GM19043 (cell line): ENCODE measurements around the gene NXNL1.

Experiments used
- ATAC-seq: cut with Tn5 transposase; IDR thresholded peaks from one replicate; pipeline ENCODE4 v1.9.1; 2021; ENCODE audit warnings: low read depth; ENCODE audit not compliant: unreplicated experiment

NXNL1 gene

DNA sequence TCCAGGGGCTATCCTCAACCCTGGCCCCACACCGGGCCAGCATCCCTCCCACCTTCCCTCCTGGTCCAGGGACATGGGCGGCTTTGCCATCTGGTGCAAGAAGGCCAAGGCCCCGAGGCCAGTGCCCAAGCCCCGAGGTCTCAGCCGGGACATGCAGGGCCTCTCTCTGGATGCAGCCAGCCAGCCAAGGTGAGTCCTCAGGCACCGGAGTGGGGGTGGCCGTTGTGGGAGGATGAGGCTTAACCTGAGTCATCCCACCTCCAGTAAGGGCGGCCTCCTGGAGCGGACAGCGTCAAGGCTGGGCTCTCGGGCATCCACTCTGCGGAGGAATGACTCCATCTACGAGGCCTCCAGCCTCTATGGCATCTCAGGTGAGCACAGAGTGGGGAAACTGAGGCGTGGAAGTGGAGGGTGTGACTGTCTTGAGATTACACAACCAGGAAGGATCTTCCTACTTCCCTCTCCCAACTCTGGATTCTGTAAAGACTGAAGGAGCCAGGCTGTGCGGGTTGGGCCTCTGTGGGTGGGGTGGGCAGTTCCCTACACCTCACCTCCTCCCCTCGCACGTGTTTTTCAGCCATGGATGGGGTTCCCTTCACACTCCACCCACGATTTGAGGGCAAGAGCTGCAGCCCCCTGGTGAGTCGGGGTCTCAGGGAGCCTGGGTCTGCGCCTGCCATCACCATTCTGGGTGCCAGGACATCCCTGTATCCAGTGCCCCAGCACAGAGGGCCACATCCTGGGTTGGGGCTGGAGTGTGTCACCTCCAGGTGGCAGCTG lies 37.1 kb downstream of the NXNL1 start:
- ATAC-seq: no peak

DNA sequence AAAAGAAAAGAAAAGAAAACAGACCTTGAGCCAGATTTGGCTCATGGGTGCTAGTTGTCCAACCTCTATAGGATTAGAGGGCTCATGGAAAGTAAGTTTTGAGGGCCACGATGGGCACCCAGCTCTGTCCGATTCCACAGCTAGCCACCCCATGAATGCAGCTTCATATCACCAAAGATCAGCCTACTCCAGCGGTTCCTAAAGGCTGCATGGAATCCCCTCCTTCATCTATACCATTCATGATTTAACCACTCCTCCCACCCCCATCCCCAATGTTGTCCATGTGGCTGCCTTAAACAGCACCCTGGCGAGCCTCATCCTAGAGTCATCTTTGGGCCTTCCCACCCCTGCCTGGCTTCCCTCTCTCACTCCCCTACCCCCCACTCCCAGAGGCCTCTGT lies 38.8 kb downstream of the NXNL1 start:
- no peak for ATAC-seq

DNA sequence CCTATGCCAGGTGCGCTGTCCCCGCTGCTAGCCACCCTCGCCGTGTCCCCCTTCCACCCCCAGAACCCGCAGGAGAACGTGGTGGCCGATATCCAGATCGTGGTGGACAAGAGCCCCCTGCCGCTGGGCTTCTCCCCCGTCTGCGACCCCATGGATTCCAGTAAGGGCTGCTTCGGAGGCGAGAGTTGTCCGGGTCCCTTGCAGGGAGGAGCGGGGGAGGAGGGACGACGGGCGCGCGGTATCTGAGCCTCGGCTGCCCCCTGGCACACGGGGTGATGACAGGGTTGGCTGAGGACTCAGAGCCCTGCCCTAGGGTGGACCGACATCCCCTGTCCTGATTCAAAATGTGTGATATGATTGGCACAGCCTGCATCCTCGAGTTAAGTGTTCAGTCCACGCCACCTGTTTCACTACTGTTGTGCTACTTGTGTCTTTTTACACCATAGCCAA lies 40.2 kb downstream of the NXNL1 start:
- ATAC-seq: no peak

DNA sequence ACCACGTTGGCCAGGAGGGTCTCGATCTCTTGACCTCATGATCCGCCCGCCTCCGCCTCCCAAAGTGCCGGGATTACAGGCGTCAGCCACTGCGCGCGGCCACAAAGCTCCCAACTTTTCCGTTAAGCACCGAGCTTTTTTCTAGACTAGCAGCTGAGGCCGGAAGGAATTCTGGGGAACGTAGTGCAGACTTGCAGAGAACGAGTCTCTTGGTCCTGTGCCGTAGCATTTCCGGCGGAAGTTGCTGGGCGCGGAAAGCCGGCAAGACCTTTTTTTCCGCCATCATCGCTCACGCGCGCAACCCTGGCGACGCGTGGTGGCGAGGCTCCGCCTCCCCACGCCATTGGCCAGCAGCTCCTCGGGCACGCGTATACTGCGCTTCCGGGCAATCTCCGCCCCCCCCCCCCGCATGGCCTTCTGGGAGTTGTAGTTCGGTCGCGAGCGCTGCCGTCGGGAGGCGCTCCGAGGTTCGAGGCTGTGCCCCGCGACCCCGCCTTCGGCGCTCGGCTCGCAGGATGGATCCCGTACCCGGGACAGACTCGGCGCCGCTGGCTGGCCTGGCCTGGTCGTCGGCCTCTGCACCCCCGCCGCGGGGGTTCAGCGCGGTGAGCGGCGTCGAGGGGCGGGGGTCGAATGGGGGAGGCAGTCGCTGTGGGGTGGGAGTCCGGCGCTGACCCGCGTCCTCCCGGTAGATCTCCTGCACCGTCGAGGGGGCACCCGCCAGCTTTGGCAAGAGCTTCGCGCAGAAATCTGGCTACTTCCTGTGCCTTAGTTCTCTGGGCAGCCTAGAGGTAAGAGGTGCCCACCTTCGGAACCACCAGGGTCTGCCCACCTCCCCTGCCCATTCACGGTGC lies 40.9 kb downstream of the NXNL1 start, which contains the start of gene MVB12A:
MVB12A (plus strand) TSS at position 427 of the 854 bp plus-strand sequence; CDS start at position 516, 89 bp downstream.
- ATAC-seq: peak; percentile 64

DNA sequence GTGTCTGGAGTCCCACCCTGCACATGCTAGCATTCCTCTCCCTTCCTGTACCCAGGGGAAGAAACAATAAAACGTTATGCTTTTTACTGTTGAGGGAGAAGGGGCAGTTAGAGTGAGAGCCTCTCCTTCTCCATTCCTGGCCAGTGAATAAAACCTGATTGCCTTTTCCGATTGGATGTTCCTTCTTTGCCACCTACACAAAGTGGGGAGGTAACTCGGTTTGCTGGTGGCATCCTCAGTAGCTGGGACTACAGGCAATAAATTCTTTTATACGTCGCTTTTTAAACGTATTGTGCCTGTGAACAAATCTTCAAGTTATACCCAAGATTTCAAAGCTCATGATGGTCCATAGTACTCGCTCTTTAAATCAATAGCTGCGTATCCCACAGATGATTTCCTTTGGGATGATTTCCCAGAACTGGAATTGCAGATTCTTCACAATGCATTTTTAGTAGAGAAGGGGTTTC lies 41.5 kb downstream of the NXNL1 start:
- ATAC-seq: no peak

DNA sequence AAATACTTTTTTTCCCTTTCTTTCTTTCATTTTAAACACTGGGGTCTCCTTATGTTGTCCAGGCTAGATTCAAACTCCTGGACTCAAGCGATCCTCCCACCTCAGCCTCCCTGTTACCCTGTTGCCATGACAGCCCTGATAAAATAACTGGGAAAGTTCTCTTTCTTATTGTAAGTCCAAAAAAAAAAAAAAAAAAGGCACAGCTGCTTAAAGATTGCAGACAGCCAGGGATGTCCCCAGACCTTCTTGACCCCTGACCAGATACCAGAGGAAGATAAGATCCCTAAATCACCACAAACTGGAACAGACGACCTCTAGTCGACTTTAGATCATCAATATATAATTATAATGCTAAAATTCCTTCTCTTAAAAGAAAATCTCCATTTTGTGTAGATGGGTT lies 42.0 kb downstream of the NXNL1 start:
- no peak for ATAC-seq

DNA sequence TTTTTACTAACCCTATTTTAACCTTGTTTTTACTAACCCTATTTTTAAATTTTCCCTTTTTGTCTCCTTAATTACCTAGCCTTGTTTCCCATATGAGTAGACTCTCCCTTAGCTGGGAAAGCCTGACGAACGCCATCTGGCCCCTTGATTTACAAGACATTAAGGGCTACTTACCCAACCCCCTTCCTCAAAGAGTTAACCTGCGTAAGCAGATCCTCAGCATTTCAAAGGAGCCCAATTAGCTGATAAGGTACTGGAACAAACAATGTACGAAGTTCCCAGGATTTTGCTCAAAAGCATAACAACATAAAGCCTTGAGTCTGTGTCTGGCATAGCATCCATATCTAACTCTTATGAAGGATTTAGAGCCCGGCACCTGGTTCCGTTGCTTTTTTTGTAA lies 45.6 kb downstream of the NXNL1 start:
- no peak for ATAC-seq

DNA sequence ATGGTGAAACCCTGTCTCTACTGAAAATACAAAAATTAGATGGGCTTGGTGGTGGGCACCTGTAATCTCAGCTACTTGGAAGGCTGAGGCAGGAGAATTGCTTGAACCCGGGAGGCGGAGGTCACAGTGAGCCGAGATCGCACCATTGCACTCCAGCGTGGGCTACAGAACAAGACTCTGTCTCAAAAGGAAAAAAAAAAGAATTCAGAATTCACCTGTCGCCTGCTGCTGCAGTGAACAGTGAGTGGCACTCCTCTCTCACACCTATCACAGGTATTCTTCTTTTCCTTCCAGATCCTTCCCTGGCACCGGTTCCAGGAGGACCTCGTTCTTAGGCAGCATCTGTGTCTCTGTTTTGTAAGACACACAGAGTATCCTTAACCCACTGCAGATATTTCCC lies 46.6 kb downstream of the NXNL1 start:
- ATAC-seq: no peak

DNA sequence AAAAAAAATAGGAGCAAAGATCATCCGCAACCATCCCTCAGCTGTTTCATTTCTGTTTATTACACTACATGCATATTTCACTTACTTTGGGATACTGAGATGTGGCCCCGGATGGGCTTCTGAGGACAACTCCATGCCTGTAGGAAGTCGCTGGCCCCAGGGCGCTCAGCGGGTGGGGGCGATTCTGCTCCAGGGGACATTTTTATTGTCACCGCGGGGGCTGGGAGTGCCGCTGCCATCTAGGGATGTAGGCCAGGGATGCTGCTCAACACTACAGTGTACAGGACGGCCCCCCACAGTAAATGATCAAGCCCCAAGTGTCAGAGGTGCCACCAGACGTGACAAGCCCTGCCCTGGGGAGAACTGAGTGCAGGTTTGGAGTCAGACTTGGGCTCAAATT lies 48.9 kb downstream of the NXNL1 start:
- no peak for ATAC-seq

DNA sequence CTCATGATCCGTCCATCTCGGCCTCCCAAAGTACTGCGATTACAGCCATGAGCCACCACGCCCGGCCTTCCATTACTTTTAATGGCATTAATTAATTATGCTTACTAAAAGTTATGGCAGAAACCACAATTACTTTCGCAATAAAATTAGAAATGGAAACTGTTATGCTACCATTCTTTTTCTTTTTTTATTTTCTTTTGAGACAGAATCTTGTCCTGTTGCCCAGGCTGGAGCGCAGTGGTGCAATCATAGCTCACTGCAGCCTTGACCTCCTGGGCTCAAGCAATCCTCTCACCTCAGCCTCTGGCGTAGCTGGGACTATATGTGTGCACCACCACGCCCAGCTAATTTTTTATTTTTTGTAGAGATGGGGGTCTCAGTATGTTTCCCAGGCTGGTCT lies 50.7 kb downstream of the NXNL1 start:
- ATAC-seq: no peak

DNA sequence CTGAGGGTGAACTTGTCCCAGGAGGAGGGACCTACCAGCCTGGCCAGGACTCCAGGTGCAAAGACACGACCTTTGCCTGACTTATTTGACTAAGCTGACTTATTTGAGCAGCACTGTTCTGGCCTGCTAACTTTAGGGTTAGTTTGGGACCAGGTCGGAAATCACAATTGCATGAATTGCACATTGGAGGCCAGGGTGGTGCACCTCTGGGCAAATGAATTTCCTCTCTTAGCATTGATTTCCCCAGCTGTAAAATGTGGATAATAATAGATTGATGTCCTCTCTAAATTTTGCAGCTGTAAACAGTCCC lies 53.9 kb downstream of the NXNL1 start:
- ATAC-seq: no peak

DNA sequence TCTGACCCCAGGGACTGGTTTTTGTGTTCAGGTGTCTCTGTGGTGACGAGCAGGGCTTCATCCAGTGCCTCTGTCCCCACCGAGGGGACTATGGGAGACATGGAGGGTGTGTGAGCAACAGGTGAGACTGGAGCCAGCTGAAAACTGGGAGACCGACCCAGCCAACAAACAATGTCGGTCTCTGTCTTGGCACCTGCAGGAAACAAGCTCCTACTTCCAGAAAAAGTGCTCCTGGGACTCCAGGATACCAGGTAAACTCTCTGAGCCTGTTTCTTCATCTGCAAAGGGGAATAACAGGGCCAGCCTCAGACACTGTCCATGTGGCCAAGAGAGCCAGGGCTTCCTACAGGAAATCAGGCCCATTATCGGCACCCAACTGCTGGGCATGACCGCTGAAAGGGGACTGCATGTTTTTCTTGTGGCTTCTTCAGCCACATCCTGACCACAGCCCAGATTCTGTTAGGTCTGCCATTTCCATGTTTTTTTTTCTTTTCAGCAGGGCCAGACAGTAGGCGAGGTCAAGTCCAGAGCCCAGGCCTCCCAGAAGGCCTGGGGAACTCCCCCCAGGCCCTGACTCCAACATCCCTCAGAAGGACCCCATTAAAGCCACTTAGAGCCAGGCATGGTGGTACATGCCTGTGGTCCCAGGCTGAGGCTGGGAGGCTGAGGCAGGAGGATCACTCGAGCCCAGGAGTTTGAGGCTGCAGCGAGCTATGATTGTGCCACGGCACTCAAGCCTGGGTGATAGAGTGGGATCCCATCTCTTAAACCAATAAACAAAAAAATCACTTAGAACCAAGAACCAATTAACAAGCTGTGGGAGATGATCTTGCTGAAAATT lies 54.5 kb downstream of the NXNL1 start:
- no peak for ATAC-seq
